Adipocyte (in vitro differentiated cells): ENCODE measurements around the gene ATF7.

Source experiments
- DNase-seq: peaks from one replicate; pipeline ENCODE4 v3.0.0-alpha.2; 2015; ENCODE audit warnings: low read depth
- H3K27me3 ChIP-seq: replicated peaks from 2 replicates; pipeline ENCODE4 v1.7.0; 2013; ENCODE audit warnings: mild to moderate bottlenecking, low read length, moderate library complexity; ENCODE audit not compliant: control insufficient read depth, insufficient read depth
- H3K36me3 ChIP-seq: 2 replicates; pipeline ENCODE4 v1.7.0; 2013; ENCODE audit warnings: low read length, mild to moderate bottlenecking, moderate library complexity; ENCODE audit not compliant: control insufficient read depth, insufficient read depth, severe bottlenecking
- H3K4me1 ChIP-seq: 2 replicates; pipeline ENCODE4 v1.7.0; 2013; ENCODE audit warnings: mild to moderate bottlenecking, low read length, moderate library complexity; ENCODE audit not compliant: control insufficient read depth, insufficient read depth
- H3K4me3 ChIP-seq: 2 replicates; pipeline ENCODE4 v1.7.0; 2013; ENCODE audit warnings: mild to moderate bottlenecking, low read length, moderate library complexity
- H3K9ac ChIP-seq: 2 replicates; pipeline ENCODE4 v1.7.0; 2013; ENCODE audit warnings: mild to moderate bottlenecking, low read length, moderate library complexity
- H3K9me3 ChIP-seq: 2 replicates; pipeline ENCODE4 v1.7.0; 2013; ENCODE audit warnings: mild to moderate bottlenecking, low read length, moderate library complexity; ENCODE audit not compliant: control insufficient read depth

The ATF7 gene

GRCh38 chr12:53543539-53543938 lies 82.6 kb downstream of the ATF7 start:
- Histone ChIP-seq H3K4me3 (no peak overlapping the region), H3K9ac (peak overlapping the region; percentile 24), H3K27me3 (no peaks in the 10 kb centered on the region), H3K9me3 (no peaks in the 10 kb centered on the region), H3K36me3 (peaks cover 38% of the 10 kb centered on the region), H3K4me1 (peaks cover 11% of the 10 kb centered on the region)
- peak; percentile 86 for DNase-seq

GRCh38 chr12:53539526-53539925 lies 86.7 kb downstream of the ATF7 start:
- H3K27me3 ChIP-seq, result no peaks in the 10 kb centered on the region
- DNase-seq, result no peak
- H3K4me3 ChIP-seq, result no peak overlapping the region
- peaks cover 57% of the 10 kb centered on the region for H3K36me3 ChIP-seq
- H3K4me1 ChIP-seq, result peaks cover 21% of the 10 kb centered on the region
- H3K9ac ChIP-seq, result no peak overlapping the region
- H3K9me3 ChIP-seq, result no peaks in the 10 kb centered on the region

GRCh38 chr12:53538209-53538689 lies 87.9 kb downstream of the ATF7 start:
- H3K9me3 ChIP-seq, result no peaks in the 10 kb centered on the region
- H3K9ac ChIP-seq, result no peak overlapping the region
- H3K4me3 ChIP-seq, result no peak overlapping the region
- no peaks in the 10 kb centered on the region for H3K27me3 ChIP-seq
- peak; percentile 73 for DNase-seq
- H3K4me1 ChIP-seq, result peaks cover 16% of the 10 kb centered on the region
- H3K36me3 ChIP-seq, result peaks cover 69% of the 10 kb centered on the region

GRCh38 chr12:53536962-53537361 lies 89.2 kb downstream of the ATF7 start:
- Histone ChIP-seq H3K27me3 (no peaks in the 10 kb centered on the region), H3K36me3 (peaks cover 72% of the 10 kb centered on the region), H3K4me1 (peaks cover 28% of the 10 kb centered on the region), H3K9ac (no peak overlapping the region), H3K4me3 (no peak overlapping the region), H3K9me3 (no peaks in the 10 kb centered on the region)
- no peak for DNase-seq

- Histone ChIP-seq H3K36me3 (peaks cover 76% of the 10 kb centered on the region), H3K4me1 (peaks cover 23% of the 10 kb centered on the region), H3K27me3 (no peaks in the 10 kb centered on the region), H3K4me3 (no peak overlapping the region), H3K9me3 (no peaks in the 10 kb centered on the region), H3K9ac (no peak overlapping the region)
- DNase-seq, result no peak
Measured at GRCh38 chr12:53533471-53533870, 92.7 kb downstream of the ATF7 start.

GRCh38 chr12:53532524-53533445 lies 93.4 kb downstream of the ATF7 start:
- peaks cover 76% of the 10 kb centered on the region for H3K36me3 ChIP-seq
- H3K4me1 ChIP-seq, result peaks cover 16% of the 10 kb centered on the region
- no peak for DNase-seq
- H3K9me3 ChIP-seq, result no peaks in the 10 kb centered on the region
- no peak overlapping the region for H3K9ac ChIP-seq
- H3K4me3 ChIP-seq, result no peak overlapping the region
- H3K27me3 ChIP-seq, result no peaks in the 10 kb centered on the region

- Histone ChIP-seq H3K9me3 (no peaks in the 10 kb centered on the region), H3K4me3 (no peak overlapping the region), H3K36me3 (peaks cover 77% of the 10 kb centered on the region), H3K27me3 (no peaks in the 10 kb centered on the region), H3K9ac (no peak overlapping the region), H3K4me1 (peaks cover 14% of the 10 kb centered on the region)
- no peak for DNase-seq
Measured at GRCh38 chr12:53532021-53532420, 94.2 kb downstream of the ATF7 start.

- peak; percentile 43 for DNase-seq
- Histone ChIP-seq H3K9ac (no peak overlapping the region), H3K36me3 (peaks cover 67% of the 10 kb centered on the region), H3K4me3 (no peak overlapping the region), H3K27me3 (no peaks in the 10 kb centered on the region), H3K4me1 (peaks cover 14% of the 10 kb centered on the region), H3K9me3 (no peaks in the 10 kb centered on the region)
Measured at GRCh38 chr12:53530920-53531319, 95.3 kb downstream of the ATF7 start.

- Histone ChIP-seq H3K36me3 (peaks cover 64% of the 10 kb centered on the region), H3K4me3 (no peak overlapping the region), H3K9me3 (no peaks in the 10 kb centered on the region), H3K27me3 (no peaks in the 10 kb centered on the region), H3K4me1 (peaks cover 14% of the 10 kb centered on the region), H3K9ac (no peak overlapping the region)
- no peak for DNase-seq
Measured at GRCh38 chr12:53530061-53530460, 96.1 kb downstream of the ATF7 start.

GRCh38 chr12:53524476-53524875 lies 101.7 kb downstream of the ATF7 start:
- Histone ChIP-seq H3K9ac (no peak overlapping the region), H3K36me3 (peaks cover 65% of the 10 kb centered on the region), H3K9me3 (no peaks in the 10 kb centered on the region), H3K4me3 (no peak overlapping the region), H3K27me3 (no peaks in the 10 kb centered on the region), H3K4me1 (no peaks in the 10 kb centered on the region)
- no peak for DNase-seq

GRCh38 chr12:53523131-53523530 lies 103.1 kb downstream of the ATF7 start:
- Histone ChIP-seq H3K4me3 (no peak overlapping the region), H3K36me3 (peaks cover 72% of the 10 kb centered on the region), H3K4me1 (no peaks in the 10 kb centered on the region), H3K27me3 (no peaks in the 10 kb centered on the region), H3K9ac (no peak overlapping the region), H3K9me3 (no peaks in the 10 kb centered on the region)
- no peak for DNase-seq
